ENCODE data around the gene SPDYE3. TPM values are rescaled to one million over a fixed set of nuclear protein-coding genes. Genes with fewer than 3 reads are reported as not detected.

The SPDYE3 gene
- total RNA-seq, 1 experiment from 2014 or later = not detected

- Mint-ChIP-seq H3K4me1 (ENCODE audit: insufficient read depth, unreplicated experiment) (no peaks in the 10 kb centered on the region), H3K4me3 (ENCODE audit: unreplicated experiment) (no peak overlapping the region), H3K27me3 (ENCODE audit: insufficient read depth, unreplicated experiment) (no peaks in the 10 kb centered on the region), H3K36me3 (ENCODE audit: insufficient read depth, unreplicated experiment) (peaks cover 7% of the 10 kb centered on the region), H3K9me3 (ENCODE audit: unreplicated experiment) (no peaks in the 10 kb centered on the region), H3K27ac (ENCODE audit: low read depth, unreplicated experiment) (no peak overlapping the region)
- DNase-seq (ENCODE audit: unreplicated experiment) = no peak
- intact Hi-C loops (cut with micrococcal nuclease) = no loop called here
- TF ChIP-seq CTCF (IDR thresholded peaks at IDR 0.05; ENCODE audit: unreplicated experiment) = no peak
- ChIA-PET CTCF (interaction anchor here (0.8 kb wide), 1 partner anchor 36 kb away, joined by 3 read pairs; no protein-coding TSS in a partner anchor), POLR2A (interaction anchor here (0.5 kb wide), 1 partner anchor 57 kb away, joined by 3 read pairs; no protein-coding TSS in a partner anchor)
- no TSS peak for BruUV-seq (replicated peaks)
Observed at GRCh38 chr7:100371561-100372171, 64.2 kb downstream of the SPDYE3 start.

Other genes with a start within 250 kb of the SPDYE3 start
- 23.7 and 24.8 TPM in 2 replicates for gene ZNF3, start 226.0 kb upstream of the SPDYE3 start, total RNA-seq (2022)
- 85.2 and 103 TPM in 2 replicates for gene COPS6, start 218.7 kb upstream of the SPDYE3 start, total RNA-seq (2022)
- gene MCM7, start 206.3 kb upstream of the SPDYE3 start, total RNA-seq (2022) = 38.5 and 67.8 TPM in 2 replicates
- gene AP4M1, start 206.1 kb upstream of the SPDYE3 start, total RNA-seq (2022) = 13.5 and 13.6 TPM in 2 replicates
- 47.2 and 58.9 TPM in 2 replicates for gene TAF6, start 188.3 kb upstream of the SPDYE3 start, total RNA-seq (2022)
- gene CNPY4, start 188.1 kb upstream of the SPDYE3 start, total RNA-seq (2022) = 2.9 and 3.0 TPM in 2 replicates
- 2.5 and 3.2 TPM in 2 replicates for gene MBLAC1, start 180.7 kb upstream of the SPDYE3 start, total RNA-seq (2022)
- 76.6 and 87.3 TPM in 2 replicates for gene LAMTOR4, start 158.8 kb upstream of the SPDYE3 start, total RNA-seq (2022)
- gene TRAPPC14, start 149.0 kb upstream of the SPDYE3 start, total RNA-seq (2022) = 18.0 and 21.7 TPM in 2 replicates
- gene GAL3ST4, start 139.1 kb upstream of the SPDYE3 start, total RNA-seq (2022) = 0.17 and 0.26 TPM in 2 replicates
- gene GPC2, start 130.3 kb upstream of the SPDYE3 start, total RNA-seq (2022) = 0.65 and 1.0 TPM in 2 replicates
- 1.1 and 1.5 TPM in 2 replicates for gene STAG3, start 129.8 kb upstream of the SPDYE3 start, total RNA-seq (2022)
- gene PVRIG, start 87.8 kb upstream of the SPDYE3 start, total RNA-seq (2022) = 0.74 TPM in 1 of 2 replicates, not detected in the other
- 39.8 and 56.2 TPM in 2 replicates for gene PILRB, start 50.4 kb downstream of the SPDYE3 start, total RNA-seq (2022)
- 0.65 and 1.6 TPM in 2 replicates for gene PILRA, start 65.8 kb downstream of the SPDYE3 start, total RNA-seq (2022)
- gene ZCWPW1, start 121.0 kb downstream of the SPDYE3 start, total RNA-seq (2022) = 6.5 and 8.5 TPM in 2 replicates
- 42.8 and 59.9 TPM in 2 replicates for gene MEPCE, start 122.1 kb downstream of the SPDYE3 start, total RNA-seq (2022)
- gene PPP1R35, start 128.8 kb downstream of the SPDYE3 start, total RNA-seq (2022) = 38.5 and 45.3 TPM in 2 replicates
- 0.49 and 0.74 TPM in 2 replicates for gene SPACDR, start 156.6 kb downstream of the SPDYE3 start, total RNA-seq (2022)
- gene TSC22D4, start 171.5 kb downstream of the SPDYE3 start, total RNA-seq (2022) = 36.0 and 43.8 TPM in 2 replicates
- 0.21 TPM in 1 of 2 replicates, not detected in the other for gene NYAP1, start 176.2 kb downstream of the SPDYE3 start, total RNA-seq (2022)
- 8.4 and 11.9 TPM in 2 replicates for gene AGFG2, start 231.5 kb downstream of the SPDYE3 start, total RNA-seq (2022)